Activated CD4-positive, alpha-beta T cell treated with anti-CD3 and anti-CD28 coated beads, Interleukin-10, Interleukin-2, amounts not matched to agents 100 ng/mL and 50 ng/mL, durations not matched to agents 16 hours and 8 hours (primary cell): ENCODE data around the gene ADIPOR2.

ENCODE experiments used
- DNase-seq: peaks from one replicate; pipeline ENCODE4 v3.0.0-alpha.2; 2020

The ADIPOR2 gene

DNA sequence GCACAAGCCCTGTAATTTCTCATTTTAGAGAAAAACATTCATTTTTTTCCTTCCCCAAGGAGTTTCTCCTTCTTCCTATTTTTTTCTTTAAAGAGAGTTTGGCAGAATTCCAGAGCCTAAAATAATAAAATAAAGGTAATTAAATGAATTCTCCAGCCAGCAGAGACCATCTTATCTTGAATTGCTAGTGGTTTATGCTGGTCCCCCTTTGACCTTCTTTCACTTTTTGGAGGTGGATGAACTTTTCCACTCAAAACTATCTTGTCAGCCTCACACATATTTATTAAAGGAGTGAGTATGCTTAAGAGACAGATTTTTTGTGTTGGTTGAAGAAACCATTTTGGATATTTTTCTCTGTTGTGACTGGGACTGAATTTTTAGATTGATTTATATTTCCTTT lies 47.6 kb downstream of the ADIPOR2 start:
- DNase-seq, result no peak

GRCh38 chr12:1739368-1739767 lies 48.5 kb downstream of the ADIPOR2 start:
- no peak for DNase-seq

DNA sequence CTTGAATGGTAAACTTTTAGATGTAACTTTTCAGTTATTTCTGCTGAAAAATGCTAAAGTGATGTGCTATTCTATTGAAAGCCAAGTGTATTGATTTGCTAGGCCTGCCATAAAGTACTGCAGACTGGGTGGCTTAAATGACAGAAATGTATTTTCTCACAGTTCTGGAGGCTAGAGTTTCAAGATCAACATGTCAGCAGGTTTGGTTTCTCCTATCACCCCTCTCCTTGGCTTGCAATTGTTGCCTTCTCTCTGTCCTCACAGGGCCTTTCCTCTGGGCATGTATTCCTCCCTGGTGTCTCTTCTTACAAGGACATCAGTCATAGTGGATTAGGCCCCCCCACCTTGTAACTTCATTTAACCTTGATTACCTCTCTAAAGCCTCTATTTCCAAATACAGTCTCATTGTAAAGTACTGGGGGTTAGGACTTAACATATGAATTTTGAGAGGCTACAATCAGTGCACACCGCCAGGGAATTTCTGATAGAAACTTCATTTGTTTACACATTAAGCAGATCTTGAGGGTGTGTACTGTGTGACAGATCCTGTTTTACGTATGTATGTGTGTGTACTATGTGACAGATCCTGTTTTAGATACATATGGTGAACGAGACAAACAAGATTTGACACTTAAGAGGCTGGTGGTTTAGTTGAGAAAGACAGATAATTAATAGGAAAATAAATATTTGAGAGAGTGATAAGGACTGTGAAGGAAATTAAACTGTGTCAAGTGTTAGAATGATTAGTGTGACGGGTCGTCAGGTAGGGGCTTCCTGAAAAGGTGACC lies 49.5 kb downstream of the ADIPOR2 start:
- no peak for DNase-seq

DNA sequence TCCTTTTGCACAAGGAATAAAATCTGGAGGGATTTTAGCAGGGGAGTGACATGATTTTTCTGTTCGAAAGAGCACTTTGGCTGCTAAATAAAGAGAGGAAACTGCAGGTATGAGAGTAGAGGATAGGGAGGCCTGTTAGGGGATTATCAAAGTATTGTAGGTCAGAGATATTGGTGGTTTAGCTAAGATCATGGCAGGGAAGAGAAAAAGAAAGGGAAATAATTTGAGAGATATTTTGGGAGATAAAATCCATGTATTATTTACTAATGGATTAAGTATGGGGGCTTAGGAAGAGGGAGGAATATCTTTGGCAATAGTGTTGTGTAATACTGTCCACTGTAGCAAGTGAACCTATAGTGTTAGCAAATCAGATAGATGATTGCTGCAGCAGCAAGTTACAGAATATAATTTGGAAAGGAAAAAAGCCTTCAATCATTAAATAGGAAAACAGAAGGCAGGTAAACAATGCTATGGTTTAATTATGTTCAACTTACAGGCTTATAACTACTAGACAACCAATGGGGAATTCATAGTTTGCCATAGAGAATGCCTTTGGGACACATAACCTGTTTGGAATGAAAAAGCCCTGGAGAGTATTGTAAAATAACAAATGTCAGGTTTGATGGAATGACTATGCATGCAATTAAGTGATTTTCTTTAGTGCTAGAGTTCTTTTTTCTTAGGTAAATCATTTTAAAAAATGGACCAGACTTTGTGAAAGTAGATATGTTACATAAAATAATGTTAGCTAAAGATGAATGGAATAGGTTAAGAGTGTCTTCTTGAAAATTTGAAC lies 50.5 kb downstream of the ADIPOR2 start:
- no peak for DNase-seq

- DNase-seq, result no peak
Observed at GRCh38 chr12:1744932-1745331, 54.1 kb downstream of the ADIPOR2 start.

DNA sequence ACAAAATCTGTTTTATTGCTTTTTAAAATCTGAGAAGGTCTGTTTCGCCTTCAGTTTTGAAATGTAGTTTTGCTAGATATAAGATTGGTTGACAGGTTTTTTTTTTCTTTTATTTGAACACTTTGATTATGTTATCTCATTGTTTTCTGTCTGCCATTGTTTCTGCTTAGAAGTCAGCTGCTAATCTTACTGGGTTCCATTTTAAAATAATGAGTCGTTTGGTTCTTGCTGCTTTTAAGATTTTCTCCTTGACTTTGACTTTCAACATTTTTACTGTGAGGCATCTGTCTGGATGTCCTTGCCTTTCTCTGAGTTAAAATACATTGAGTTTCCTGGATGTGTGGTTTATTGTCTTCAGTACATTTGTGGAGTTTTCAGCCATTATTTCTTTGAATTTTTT lies 56.7 kb downstream of the ADIPOR2 start:
- no peak for DNase-seq

GRCh38 chr12:1749019-1749418 lies 58.1 kb downstream of the ADIPOR2 start:
- DNase-seq, result no peak

DNA sequence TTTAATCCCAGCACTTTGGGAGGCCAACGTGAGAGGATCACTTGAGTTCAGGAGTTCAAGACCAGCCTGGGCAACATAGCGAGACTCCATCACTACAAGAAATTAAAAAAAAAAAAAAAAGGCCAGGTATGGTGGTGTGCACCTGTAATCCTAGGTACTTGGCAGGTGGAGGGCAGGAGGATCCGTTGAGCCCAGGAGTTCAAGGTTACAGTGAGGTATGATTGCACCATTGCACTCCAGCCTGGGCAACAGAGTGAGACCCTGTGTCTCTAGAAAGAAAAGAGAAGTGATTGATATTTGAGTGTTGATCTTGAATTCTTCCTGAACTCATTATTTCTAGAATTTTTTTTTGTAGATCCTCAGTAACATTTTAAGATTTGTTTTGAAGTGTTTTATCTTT lies 59.4 kb downstream of the ADIPOR2 start:
- DNase-seq, result no peak

DNA sequence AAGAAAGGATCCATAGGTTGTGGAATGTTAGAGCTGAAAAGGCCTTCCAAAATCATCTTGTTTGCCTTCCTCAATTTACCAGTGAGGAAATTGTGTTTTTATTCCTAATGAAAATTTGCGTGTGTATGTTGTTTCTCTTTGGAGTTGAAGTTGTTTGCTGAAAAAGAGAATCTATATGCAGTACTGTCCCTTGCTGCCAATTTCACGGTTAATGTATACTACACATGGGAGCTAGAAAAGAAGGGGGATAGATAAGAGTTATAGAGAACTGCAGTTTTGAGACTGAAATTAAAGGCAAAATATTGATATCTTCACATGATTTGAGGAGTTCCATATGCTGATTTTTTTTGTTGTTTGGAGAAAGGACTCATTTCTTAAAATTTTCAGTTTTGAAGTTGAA lies 67.5 kb downstream of the ADIPOR2 start:
- DNase-seq, result no peak

- DNase-seq, result no peak
Observed at GRCh38 chr12:1758887-1759286, 68.0 kb downstream of the ADIPOR2 start.

- no peak for DNase-seq
Observed at GRCh38 chr12:1760566-1761382, 69.9 kb downstream of the ADIPOR2 start.

GRCh38 chr12:1761857-1762256 lies 71.0 kb downstream of the ADIPOR2 start:
- no peak for DNase-seq

GRCh38 chr12:1763153-1763552 lies 72.3 kb downstream of the ADIPOR2 start:
- DNase-seq, result no peak

- DNase-seq, result no peak
Observed at GRCh38 chr12:1766110-1766509, 75.2 kb downstream of the ADIPOR2 start.

DNA sequence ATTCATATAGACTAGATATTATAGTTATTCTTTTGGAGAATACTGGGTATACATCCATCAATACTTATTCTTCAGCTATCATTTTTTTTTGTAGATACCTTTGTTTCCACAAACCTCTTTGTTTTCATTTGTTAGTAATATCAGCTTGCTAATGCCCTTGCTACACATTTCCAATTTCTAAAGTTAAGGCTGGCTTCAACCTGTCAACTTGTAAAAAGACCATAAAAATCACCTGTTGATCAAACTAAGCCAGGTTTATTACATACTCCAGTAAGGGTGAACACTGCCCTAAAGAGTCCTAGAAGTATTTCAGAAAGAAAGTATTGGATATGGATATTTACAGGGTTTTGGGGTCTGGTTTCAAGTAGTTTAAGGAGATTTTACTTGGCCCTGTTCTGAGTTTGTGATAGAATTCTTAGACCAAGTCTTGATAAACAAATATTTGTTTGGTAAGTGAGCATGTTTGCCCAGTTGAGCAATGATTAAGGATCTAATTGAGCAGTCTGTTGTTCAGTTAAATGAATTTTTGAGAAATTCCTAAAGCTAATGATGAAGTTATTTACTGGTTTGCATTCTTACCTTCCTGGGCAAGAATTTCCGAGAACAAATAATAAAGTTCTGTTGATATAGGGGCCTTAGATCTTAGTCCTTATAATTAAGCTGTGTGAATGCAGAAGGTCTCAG lies 76.7 kb downstream of the ADIPOR2 start:
- no peak for DNase-seq

DNA sequence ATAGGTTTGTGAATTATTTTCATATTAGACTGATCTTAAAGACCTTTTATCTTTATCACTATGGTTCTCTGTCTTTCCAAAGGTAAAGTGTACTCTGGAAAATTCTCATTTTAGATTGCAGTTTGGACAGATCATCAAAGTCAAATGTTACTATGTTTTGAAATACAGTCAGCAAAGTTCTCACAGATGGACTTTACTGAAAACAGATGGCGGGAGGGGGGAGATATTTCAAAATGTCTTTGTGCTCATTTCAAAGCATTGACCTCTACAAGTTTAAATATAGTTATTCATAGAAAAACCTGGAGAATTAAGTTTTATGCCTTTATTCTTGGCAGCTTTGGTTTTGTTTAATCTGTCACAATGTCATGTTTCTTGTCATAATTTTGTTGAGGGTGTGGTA lies 77.7 kb downstream of the ADIPOR2 start:
- DNase-seq, result no peak

- no peak for DNase-seq
Observed at GRCh38 chr12:1769809-1770494, 79.1 kb downstream of the ADIPOR2 start.

DNA sequence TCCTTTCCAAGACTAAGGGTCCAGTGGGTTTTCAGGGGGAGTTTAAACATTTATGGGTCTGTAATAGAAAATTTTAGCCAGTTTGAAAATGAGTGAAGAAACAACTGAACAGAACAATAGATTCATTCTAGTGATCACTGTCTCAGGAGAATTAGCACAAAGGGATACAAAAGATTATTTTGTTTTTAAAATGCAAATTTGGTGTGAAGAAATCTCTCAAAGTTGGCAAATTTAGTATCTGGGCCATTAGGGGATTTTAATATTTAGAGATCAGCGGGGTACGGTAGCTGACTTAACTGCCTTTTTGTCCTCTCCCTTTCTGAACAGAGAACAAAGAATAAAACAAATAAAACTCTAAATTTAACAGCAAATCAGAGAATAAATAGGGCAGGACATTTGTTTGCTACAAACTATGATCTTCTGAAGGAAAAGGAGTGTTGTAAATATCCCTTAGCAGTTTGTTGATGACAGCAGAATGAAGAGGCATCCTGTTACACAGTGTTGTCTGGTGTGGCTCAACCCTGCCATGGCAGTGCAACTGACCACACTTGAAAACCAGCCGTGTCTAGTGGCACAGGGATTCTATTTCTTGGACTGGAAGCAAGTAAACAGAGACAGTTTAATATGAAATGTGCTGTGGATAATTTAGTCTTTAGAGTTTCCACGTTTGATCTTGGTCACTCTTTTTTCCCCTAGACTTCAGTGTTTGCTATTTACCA lies 83.2 kb downstream of the ADIPOR2 start:
- DNase-seq, result no peak

- DNase-seq, result no peak
Observed at GRCh38 chr12:1776170-1776921, 85.5 kb downstream of the ADIPOR2 start.

- no peak for DNase-seq
Observed at GRCh38 chr12:1777798-1778197, 86.9 kb downstream of the ADIPOR2 start.

DNA sequence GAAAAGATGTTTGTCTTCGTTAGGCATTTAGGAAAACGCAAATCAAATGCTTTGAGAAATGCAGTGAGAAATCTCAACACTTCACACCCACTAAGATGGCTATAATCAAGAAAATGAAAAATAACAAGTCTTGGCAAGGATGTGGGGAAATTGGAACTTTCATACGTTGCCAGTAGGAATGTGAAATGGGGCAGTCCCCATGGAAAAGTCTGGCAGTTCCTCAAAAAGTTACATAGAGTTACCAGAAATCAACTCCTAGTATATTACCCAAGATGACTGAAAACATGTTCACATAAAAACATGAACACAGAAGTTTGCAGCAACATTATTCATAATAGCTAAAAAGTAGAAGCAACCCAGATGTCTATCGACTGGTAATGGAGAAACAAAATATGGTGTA lies 88.0 kb downstream of the ADIPOR2 start:
- no peak for DNase-seq
